ENCODE data around the gene LRFN2.

DNA sequence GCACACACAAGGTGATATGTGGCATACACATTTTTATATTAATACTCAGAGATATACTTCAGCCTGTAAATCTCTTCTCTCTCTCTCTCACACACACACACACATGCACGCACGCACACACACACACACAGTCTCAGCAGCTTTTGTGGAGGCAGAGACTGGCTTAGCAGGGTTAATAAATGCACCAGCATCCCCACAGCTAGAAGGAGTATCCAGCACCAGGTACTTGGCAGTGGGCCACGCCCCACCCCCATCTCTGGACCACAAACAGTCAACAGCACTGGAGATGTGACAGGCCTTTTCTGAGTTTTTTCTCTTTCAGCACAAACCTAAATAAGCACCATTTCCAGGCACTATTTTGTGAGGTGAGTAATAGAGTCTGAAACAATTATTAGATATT is 47.3 kb upstream of the LRFN2 start:
- no peak for TF ChIP-seq CTCF (IDR thresholded peaks at IDR 0.05)
- no peak for TF ChIP-seq POLR2A (IDR thresholded peaks at IDR 0.05)

Data from breast epithelium (tissue), 3 donors.